HepG2 (cell line): ENCODE data around the gene RANBP2. TPM values are rescaled to one million over a fixed set of nuclear protein-coding genes. Genes with fewer than 3 reads are reported as not detected.

ENCODE experiments used
- ATAC-seq: fragments of 200-7000 bp; cut with Tn5 transposase; 3 replicates; pipeline ENCODE4 v1.9.1; 2020; ENCODE audit warnings: mild to moderate bottlenecking, moderate library complexity
- BruUV-seq: library from RNA; stranded (reverse); fragments of 400-500 nt; replicated peaks from 2 replicates; lab custom pipeline; 2021; lab: Mats Ljungman, UMichigan
- CTCF ChIA-PET: fragments of 300-600 bp; formaldehyde crosslinking; extraction: SDS; loops from one replicate; lab custom pipeline; 2021; ENCODE audit warnings: low total read pairs, inconsistent platforms, low intra/inter-chr PET ratio; lab: Yijun Ruan, JAX
- POLR2A ChIA-PET: fragments of 350-600 bp; sonication (Branson Sonifier 250); formaldehyde crosslinking; loops from one replicate; lab custom pipeline; 2020; ENCODE audit warnings: antibody characterized with exemption, inconsistent platforms; lab: Yijun Ruan, JAX
- DNase-seq: peaks from one replicate; pipeline ENCODE4 v3.0.0-alpha.2; 2015; ENCODE audit warnings: low spot score
- FAIRE-seq: peaks from 3 replicates; lab custom pipeline; 2011; peaks lifted over from hg19 to GRCh38; lab: Jason Lieb, UNC
- H2AFZ ChIP-seq: one replicate; pipeline ENCODE4 v1.6.1; 2011; ENCODE audit warnings: low read length, inconsistent platforms
- H3K27ac ChIP-seq: fragments of 300-600 bp; 3 replicates; pipeline ENCODE4 v1.8.0; 2011; ENCODE audit warnings: mixed run types, mild to moderate bottlenecking, mixed read lengths, low read length, inconsistent platforms; ENCODE audit not compliant: insufficient read depth; ENCODE audit errors: extremely low read length
- H3K27me3 ChIP-seq, 2 experiments: fragments of 200-600 bp in 1 of 2; 2 replicates in 1 of 2; 3 replicates in 1 of 2; pipeline versions ENCODE4 v1.6.0 to v1.8.0; 2011; ENCODE audit warnings: low read length in 2 of 2, mild to moderate bottlenecking in 2 of 2, moderate library complexity in 2 of 2, inconsistent platforms in 1 of 2; ENCODE audit not compliant: insufficient read depth in 2 of 2, control insufficient read depth in 1 of 2
- H3K36me3 ChIP-seq, 2 experiments: fragments of 200-600 bp in 1 of 2; replicated peaks in 1 of 2; 2 replicates in 1 of 2; 3 replicates in 1 of 2; pipeline versions ENCODE4 v1.5.1 to v1.8.0; 2011; ENCODE audit warnings: low read length in 2 of 2, inconsistent platforms in 1 of 2; ENCODE audit not compliant: insufficient read depth in 2 of 2, control insufficient read depth in 1 of 2
- H3K4me1 ChIP-seq: 2 replicates; pipeline ENCODE4 v1.5.1; 2012; ENCODE audit warnings: low read length, inconsistent platforms; ENCODE audit not compliant: insufficient read depth
- H3K4me2 ChIP-seq: 2 replicates; pipeline ENCODE4 v1.6.0; 2011; ENCODE audit warnings: low read depth, low read length, inconsistent platforms
- H3K4me3 ChIP-seq, 3 experiments: fragments of 200-600 bp in 1 of 3; sonication (generic), shearing (Covaris generic) in 1 of 3; replicated peaks in 1 of 3; 2 replicates each; pipeline ENCODE4 v1.5.1; 2011 to 2016; ENCODE audit warnings: low read length in 3 of 3, inconsistent platforms in 2 of 3, low read depth in 2 of 3, mild to moderate bottlenecking in 2 of 3, control low read depth in 1 of 3, mixed read lengths in 1 of 3; ENCODE audit not compliant: insufficient read depth in 1 of 3
- H3K79me2 ChIP-seq: one replicate; pipeline ENCODE4 v1.6.1; 2011; ENCODE audit warnings: low read length, inconsistent platforms; ENCODE audit not compliant: insufficient read depth
- H3K9ac ChIP-seq: 2 replicates; pipeline ENCODE4 v1.6.0; 2011; ENCODE audit warnings: mild to moderate bottlenecking, low read depth, low read length, inconsistent platforms; ENCODE audit not compliant: insufficient read depth
- H3K9me3 ChIP-seq: 2 replicates; pipeline ENCODE4 v1.5.1; 2012; ENCODE audit warnings: mild to moderate bottlenecking, low read length
- H4K20me1 ChIP-seq: 2 replicates; pipeline ENCODE4 v1.6.0; 2011; ENCODE audit warnings: inconsistent platforms, mild to moderate bottlenecking, low read length, moderate library complexity; ENCODE audit not compliant: insufficient read depth
- DZIP1 ChIP-seq: sonication (generic); formaldehyde crosslinking; IDR thresholded peaks from 2 replicates; pipeline ENCODE4 v1.5.0; 2020; ENCODE audit warnings: mild to moderate bottlenecking, missing genetic modification reagents
- PLSCR1 ChIP-seq: sonication (generic); formaldehyde crosslinking; IDR thresholded peaks from 2 replicates; pipeline ENCODE4 v1.5.0; 2020; ENCODE audit warnings: missing genetic modification reagents, mild to moderate bottlenecking, borderline replicate concordance
- TCF12 ChIP-seq, 2 experiments: fragments of 450-650 bp in 1 of 2; sonication (generic) in 1 of 2; formaldehyde crosslinking in 1 of 2; IDR thresholded peaks; 2 replicates each; pipeline versions ENCODE4 v1.6.1 to v1.8.0; 2017 to 2022; ENCODE audit warnings: antibody characterized with exemption in 1 of 2, mild to moderate bottlenecking in 1 of 2, missing genetic modification reagents in 1 of 2, moderate library complexity in 1 of 2
- TFAP4 ChIP-seq: sonication (generic); IDR thresholded peaks from 2 replicates; pipeline ENCODE4 v1.6.1; 2016; ENCODE audit warnings: low read depth, borderline replicate concordance
- TIGD3 ChIP-seq: sonication (generic); formaldehyde crosslinking; IDR thresholded peaks from 2 replicates; pipeline ENCODE4 v1.5.1; 2020; ENCODE audit warnings: mild to moderate bottlenecking, missing genetic modification reagents, borderline replicate concordance
- ZBTB1 ChIP-seq: sonication (generic); formaldehyde crosslinking; IDR thresholded peaks from 2 replicates; pipeline ENCODE4 v1.4.0; 2020; ENCODE audit warnings: missing genetic modification reagents, borderline replicate concordance
- ZNF142 ChIP-seq: sonication (generic); formaldehyde crosslinking; IDR thresholded peaks from 2 replicates; pipeline ENCODE4 v1.4.0; 2020; ENCODE audit warnings: missing genetic modification reagents
- ZNF724P ChIP-seq: sonication (generic); formaldehyde crosslinking; IDR thresholded peaks from 2 replicates; pipeline ENCODE4 v1.8.0; 2022; ENCODE audit warnings: missing genetic modification reagents, borderline replicate concordance
- WGBS: methylation state at CpG from one replicate; pipeline ENCODE4 v1.1.6; 2017; ENCODE audit warnings: low lambda C conversion rate; 5-methylcytosine and 5-hydroxymethylcytosine counted together
- in situ Hi-C: cut with HindIII; loops from 2 replicates; pipeline ENCODE4 v1.10.0; 2017; ENCODE audit warnings: low pct_unique_long_range_greater_than_20kb; ENCODE audit not compliant: extremely low pct_ligation_motif_present
- intact Hi-C: fragments of 100-400 bp; cut with micrococcal nuclease; formaldehyde crosslinking; loops from one replicate; pipeline ENCODE4 v1.10.0; 2022; ENCODE audit not compliant: unreplicated experiment
- polyA plus RNA-seq, 8 experiments: library from polyadenylated mRNA; depleted of rRNA in 3 of 8; stranded (reverse) in 7 of 8; unstranded in 1 of 8; fragments of >200 nt; fragmentation: Illumina TruSeq in 4 of 8; extraction: Trizol in 4 of 8; gene quantifications; 2 replicates each; pipeline versions ENCODE4 v1.2.1 to v1.2.3, GENCODE V29; 2011 to 2016; ENCODE audit warnings: low read depth in 4 of 8, missing spikeins in 1 of 8, mixed read lengths in 1 of 8; ENCODE audit not compliant: insufficient read depth in 1 of 8
- total RNA-seq, 5 experiments: library from RNA; depleted of rRNA; stranded (reverse); fragments of >200 nt; fragmentation: Illumina TruSeq; extraction: Trizol; gene quantifications; 2 replicates each; pipeline ENCODE4 v1.2.3, GENCODE V29; 2016; ENCODE audit warnings: low read depth in 1 of 5

Gene RANBP2
- total and polyA plus RNA-seq, 2 of the 13 experiments (the other 11 are each of a cell fraction or from before 2014, with no cell fraction given): 12.2 to 87.0 TPM

GRCh38 chr2:108834620-108835019 lies 115.3 kb downstream of the RANBP2 start (continued):
- no peak for TF ChIP-seq ZBTB1 (CRISPR knock-in tag)
- TF ChIP-seq, all 625 proteins: peak for 0

- ATAC-seq: no peak
- Histone ChIP-seq H3K27me3 (no peaks in the 10 kb centered on the region), H4K20me1 (no peaks in the 10 kb centered on the region), H3K9me3 (peaks cover 22% of the 10 kb centered on the region), H3K4me3 (no peak overlapping the region), H3K4me1 (peaks cover 34% of the 10 kb centered on the region), H3K9ac (no peak overlapping the region), H3K4me2 (no peak overlapping the region), H3K79me2 (no peaks in the 10 kb centered on the region), H3K36me3 (peaks cover 2 to 16% of the 10 kb centered on the region in 2 experiments; a peak in 2 of 5 replicates), H3K27ac (no peak overlapping the region), H2AFZ (no peak overlapping the region)
- in situ Hi-C loops (no loop called here), intact Hi-C loops (no loop called here)
- no TSS peak for BruUV-seq
- DNase-seq: no peak
- POLR2A ChIA-PET: no interaction called here
- no peak for FAIRE-seq
- WGBS: 98% methylated on average over 1 of the region's 1 CpG
- CTCF ChIA-PET: no interaction called here
- no peak for TF ChIP-seq PLSCR1
- TF ChIP-seq ZNF724P (CRISPR knock-in tag): no peak
- TF ChIP-seq TFAP4: no peak
- no peak for TF ChIP-seq TIGD3 (CRISPR knock-in tag)
- TF ChIP-seq ZNF142 (CRISPR knock-in tag): no peak
- TF ChIP-seq TCF12 (IDR thresholded peaks at IDR 0.05): no peak
- TF ChIP-seq TCF12 (CRISPR knock-in tag; IDR thresholded peaks at IDR 0.05): no peak
- TF ChIP-seq DZIP1: no peak
Measured at GRCh38 chr2:108835040-108835439, 115.8 kb downstream of the RANBP2 start.
